Activated B cell treated with CpG ODN at 0.5 μM for 24 hours (primary cell): ENCODE data around the gene ZNF276. TPM values are rescaled to one million over a fixed set of nuclear protein-coding genes. Genes with fewer than 3 reads are reported as not detected.

Source experiments
- ATAC-seq: fragments of 200-7000 bp; cut with Tn5 transposase; one replicate; pipeline ENCODE4 v1.10.0; 2021; ENCODE audit warnings: low read depth, mild to moderate bottlenecking, moderate library complexity
- CTCF ChIA-PET: fragments of 350-600 bp; sonication (Branson Sonifier 250); formaldehyde crosslinking; loops from one replicate; lab custom pipeline; 2021; ENCODE audit warnings: antibody characterized with exemption; lab: Charles Lee
- POLR2A ChIA-PET: fragments of 350-600 bp; sonication (Branson Sonifier 250); formaldehyde crosslinking; loops from one replicate; lab custom pipeline; 2021; ENCODE audit warnings: antibody characterized with exemption; lab: Charles Lee
- DNase-seq: peaks from one replicate; pipeline ENCODE4 v3.0.0; 2022
- H3K27ac Mint-ChIP-seq: one replicate; pipeline ENCODE4 v1.8.0; 2020; ENCODE audit warnings: mixed read lengths
- H3K27me3 Mint-ChIP-seq: one replicate; pipeline ENCODE4 v1.8.0; 2021; ENCODE audit warnings: mixed read lengths
- H3K36me3 Mint-ChIP-seq: one replicate; pipeline ENCODE4 v1.8.0; 2021; ENCODE audit warnings: low read depth, mixed read lengths
- H3K4me1 Mint-ChIP-seq: one replicate; pipeline ENCODE4 v1.8.0; 2021; ENCODE audit warnings: mixed read lengths
- H3K4me3 Mint-ChIP-seq: one replicate; pipeline ENCODE4 v1.8.0; 2020; ENCODE audit warnings: mild to moderate bottlenecking, mixed read lengths
- H3K9me3 Mint-ChIP-seq: one replicate; pipeline ENCODE4 v1.8.0; 2020; ENCODE audit warnings: mixed read lengths
- intact Hi-C: fragments of 100-400 bp; cut with micrococcal nuclease; formaldehyde crosslinking; loops from one replicate; pipeline ENCODE4 v1.15.1; 2024
- total RNA-seq: library from RNA; stranded (reverse); gene quantifications from 2 replicates; pipeline ENCODE4 v1.2.3, GENCODE V29; 2022
- TF ChIP-seq, protein P1 (sequence below): fragments of 200-600 bp; IDR thresholded peaks from one replicate; pipeline ENCODE4 v1.8.0; 2022; ENCODE audit warnings: antibody characterized with exemption, mild to moderate bottlenecking

The ZNF276 gene
- total RNA-seq, 1 donor from 2014 or later: 52.0 TPM

DNA sequence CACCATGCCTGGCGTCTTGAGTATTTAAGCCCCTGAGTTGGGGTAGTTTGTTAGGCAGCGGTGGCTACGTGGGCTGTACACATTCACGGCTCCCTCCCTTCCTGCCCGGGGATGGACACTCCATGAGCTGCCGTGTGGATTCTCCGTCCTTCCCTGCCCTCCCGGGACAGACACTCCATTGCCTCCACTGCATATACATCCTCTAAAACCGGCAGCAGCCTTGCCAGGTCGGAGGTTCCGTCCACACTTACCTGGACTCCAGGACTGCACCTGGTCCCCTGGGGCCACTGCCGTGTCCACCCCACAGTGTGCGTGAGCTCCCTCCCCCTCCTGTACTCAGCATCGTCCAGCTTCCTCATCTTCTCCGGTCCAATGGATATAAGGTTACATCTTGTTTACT, 16.3 kb upstream of the ZNF276 start:
- Mint-ChIP-seq H3K27ac (no peak overlapping the region), H3K27me3 (no peaks in the 10 kb centered on the region), H3K4me1 (peaks cover 21% of the 10 kb centered on the region), H3K9me3 (no peaks in the 10 kb centered on the region), H3K36me3 (no peaks in the 10 kb centered on the region), H3K4me3 (no peak overlapping the region)
- POLR2A ChIA-PET: no interaction called here
- CTCF ChIA-PET: interaction anchor here (1.2 to 5.1 kb wide), 7 partner anchors 28 to 159 kb away, joined by 3 to 102 read pairs (median 6); no protein-coding TSS in a partner anchor
- no peak for DNase-seq
- no peak for ATAC-seq
- intact Hi-C loops: no loop called here
- TF ChIP-seq, protein P1, sequence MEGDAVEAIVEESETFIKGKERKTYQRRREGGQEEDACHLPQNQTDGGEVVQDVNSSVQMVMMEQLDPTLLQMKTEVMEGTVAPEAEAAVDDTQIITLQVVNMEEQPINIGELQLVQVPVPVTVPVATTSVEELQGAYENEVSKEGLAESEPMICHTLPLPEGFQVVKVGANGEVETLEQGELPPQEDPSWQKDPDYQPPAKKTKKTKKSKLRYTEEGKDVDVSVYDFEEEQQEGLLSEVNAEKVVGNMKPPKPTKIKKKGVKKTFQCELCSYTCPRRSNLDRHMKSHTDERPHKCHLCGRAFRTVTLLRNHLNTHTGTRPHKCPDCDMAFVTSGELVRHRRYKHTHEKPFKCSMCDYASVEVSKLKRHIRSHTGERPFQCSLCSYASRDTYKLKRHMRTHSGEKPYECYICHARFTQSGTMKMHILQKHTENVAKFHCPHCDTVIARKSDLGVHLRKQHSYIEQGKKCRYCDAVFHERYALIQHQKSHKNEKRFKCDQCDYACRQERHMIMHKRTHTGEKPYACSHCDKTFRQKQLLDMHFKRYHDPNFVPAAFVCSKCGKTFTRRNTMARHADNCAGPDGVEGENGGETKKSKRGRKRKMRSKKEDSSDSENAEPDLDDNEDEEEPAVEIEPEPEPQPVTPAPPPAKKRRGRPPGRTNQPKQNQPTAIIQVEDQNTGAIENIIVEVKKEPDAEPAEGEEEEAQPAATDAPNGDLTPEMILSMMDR: no peak

GRCh38 chr16:89706518-89707260, 14.6 kb upstream of the ZNF276 start:
- no peaks in the 10 kb centered on the region for H3K27me3 Mint-ChIP-seq
- H3K4me1 Mint-ChIP-seq: peaks cover 15% of the 10 kb centered on the region
- no peak overlapping the region for H3K27ac Mint-ChIP-seq
- intact Hi-C loops: loop anchor here (1.0 kb wide), 3 partner anchors 87 to 204 kb away; no protein-coding TSS in a partner anchor
- TF ChIP-seq, protein P1: no peak
- ChIA-PET POLR2A (interaction anchor here (0.8 to 1.6 kb wide), 9 partner anchors 9 to 204 kb away, joined by 3 to 9 read pairs (median 5); partner anchors contain the start of genes CDK10, FANCA and TCF25), CTCF (interaction anchor here (0.6 to 5.1 kb wide), 22 partner anchors 8 to 212 kb away, joined by 3 to 102 read pairs (median 4); partner anchors contain the start of genes MC1R and VPS9D1)
- ATAC-seq (no peak), DNase-seq (no peak)
- H3K9me3 Mint-ChIP-seq: no peaks in the 10 kb centered on the region
- no peaks in the 10 kb centered on the region for H3K36me3 Mint-ChIP-seq
- no peak overlapping the region for H3K4me3 Mint-ChIP-seq

DNA sequence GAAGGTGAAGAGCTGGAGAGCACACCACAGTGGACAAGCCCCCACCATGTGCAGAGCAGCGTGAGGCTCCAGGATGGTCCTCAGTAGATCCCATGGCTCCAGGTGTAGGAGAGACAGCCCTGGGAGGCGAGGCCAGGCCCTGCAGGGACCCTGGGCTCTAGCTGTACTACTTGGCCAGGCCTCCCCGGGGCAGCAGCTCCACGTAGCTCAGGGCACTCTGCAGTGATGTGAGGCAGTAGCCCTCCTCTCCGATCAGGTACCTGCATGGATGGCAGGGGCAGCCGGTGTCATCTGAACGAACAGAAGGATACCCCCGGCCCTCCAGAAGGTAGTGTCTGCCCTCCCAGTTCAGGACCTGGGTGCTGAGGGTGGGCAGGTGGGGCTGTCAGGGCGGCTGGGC, 13.6 kb upstream of the ZNF276 start:
- H3K27ac Mint-ChIP-seq: no peak overlapping the region

DNA sequence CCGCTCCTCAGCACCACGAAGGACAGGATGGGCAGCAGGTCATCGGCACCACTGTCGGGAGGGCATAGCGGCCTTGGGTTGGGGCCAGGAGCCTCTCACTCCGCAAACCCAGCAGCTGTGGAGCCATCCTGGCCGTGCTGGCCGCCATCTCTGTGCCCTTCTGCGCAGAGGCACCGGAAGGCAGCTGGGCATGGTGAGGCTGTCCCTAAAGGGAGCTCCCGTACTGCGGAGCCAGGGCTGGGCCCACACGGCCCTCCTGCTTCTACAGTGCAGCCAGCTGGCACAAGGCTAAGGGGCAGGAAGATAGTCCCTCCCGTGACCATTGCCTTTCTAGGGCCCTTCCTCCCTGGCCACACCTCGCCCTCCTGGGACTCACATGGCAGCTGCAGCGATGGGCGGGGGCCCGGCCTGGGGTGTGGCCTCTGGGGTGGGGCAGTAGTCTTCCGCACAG, 12.8 kb upstream of the ZNF276 start:
- H3K27ac Mint-ChIP-seq: no peak overlapping the region
- no peak overlapping the region for H3K4me3 Mint-ChIP-seq
- no peaks in the 10 kb centered on the region for H3K27me3 Mint-ChIP-seq
- no peaks in the 10 kb centered on the region for H3K36me3 Mint-ChIP-seq
- TF ChIP-seq, protein P1: no peak
- CTCF ChIA-PET: interaction anchor here (1.8 to 5.1 kb wide), 2 partner anchors 84 to 152 kb away, joined by 7 to 102 read pairs; no protein-coding TSS in a partner anchor
- intact Hi-C loops: no loop called here
- POLR2A ChIA-PET: interaction anchor here (0.8 kb wide), 1 partner anchor 165 kb away, joined by 3 read pairs; the partner anchor contains the start of gene TCF25
- no peaks in the 10 kb centered on the region for H3K9me3 Mint-ChIP-seq
- DNase-seq (no peak), ATAC-seq (no peak)
- peaks cover 8% of the 10 kb centered on the region for H3K4me1 Mint-ChIP-seq

More for the DNA sequence above, 13.6 kb upstream of the ZNF276 start:
- Mint-ChIP-seq H3K27me3 (no peaks in the 10 kb centered on the region), H3K4me1 (peaks cover 8% of the 10 kb centered on the region), H3K36me3 (no peaks in the 10 kb centered on the region), H3K9me3 (no peaks in the 10 kb centered on the region), H3K4me3 (no peak overlapping the region)
- CTCF ChIA-PET: interaction anchor here (0.8 to 5.1 kb wide), 2 partner anchors 85 to 153 kb away, joined by 5 to 102 read pairs; no protein-coding TSS in a partner anchor
- POLR2A ChIA-PET: no interaction called here
- ATAC-seq: no peak
- TF ChIP-seq, protein P1: no peak
- DNase-seq: no peak
- intact Hi-C loops: no loop called here

- no peaks in the 10 kb centered on the region for H3K27me3 Mint-ChIP-seq
- no peaks in the 10 kb centered on the region for H3K36me3 Mint-ChIP-seq
- intact Hi-C loops: no loop called here
- H3K9me3 Mint-ChIP-seq: no peaks in the 10 kb centered on the region
- ChIA-PET POLR2A (interaction anchor here (0.8 to 2.2 kb wide), 2 partner anchors 9 to 164 kb away, joined by 3 to 5 read pairs; partner anchors contain the start of gene TCF25), CTCF (interaction anchor here (1.8 to 5.1 kb wide), 2 partner anchors 83 to 152 kb away, joined by 7 to 102 read pairs; no protein-coding TSS in a partner anchor)
- no peak overlapping the region for H3K4me3 Mint-ChIP-seq
- ATAC-seq: no peak
- DNase-seq: no peak
- H3K4me1 Mint-ChIP-seq: peaks cover 8% of the 10 kb centered on the region
- TF ChIP-seq, protein P1: no peak
- H3K27ac Mint-ChIP-seq: no peak overlapping the region
Observed at GRCh38 chr16:89709166-89709565, 12.2 kb upstream of the ZNF276 start.
